Measurements from ENCODE around the gene HS3ST3A1.

The HS3ST3A1 gene

GRCh38 chr17:13546851-13547250 is 54.9 kb downstream of the HS3ST3A1 start:
- Histone ChIP-seq H3K27me3 (replicated peaks in 2 of 5; ENCODE audit: control insufficient read depth in 4 of 5, insufficient read depth in 5 of 5, low read length in 4 of 5) (peaks cover 0 to 7% (median 0%) of the 10 kb centered on the region in 5 experiments), H3K9me3 (ENCODE audit: control extremely low read depth in 1 of 5, control insufficient read depth in 4 of 5, insufficient read depth in 2 of 5, low read depth in 1 of 5, low read length in 4 of 5) (peaks cover 0 to 3% (median 0%) of the 10 kb centered on the region in 5 experiments), H3K27ac (ENCODE audit: insufficient read depth in 1 of 2, low read depth in 1 of 2, low read length in 2 of 2, poor library complexity in 1 of 2, severe bottlenecking in 2 of 2) (no peak overlapping the region), H3K4me3 (ENCODE audit: control insufficient read depth in 1 of 7, extremely low read depth in 1 of 7, insufficient read depth in 4 of 7, low read depth in 2 of 7, low read length in 6 of 7) (no peak overlapping the region), H3K36me3 (ENCODE audit: control insufficient read depth in 4 of 4, insufficient read depth in 4 of 4, low read length in 3 of 4) (no peaks in the 10 kb centered on the region), H3K4me1 (ENCODE audit: control extremely low read depth in 1 of 4, control insufficient read depth in 4 of 4, insufficient read depth in 4 of 4, low read length in 3 of 4) (no peaks in the 10 kb centered on the region)
- ChIA-PET POLR2A (no interaction called here), CTCF (no interaction called here)
- WGBS (ENCODE audit: insufficient coverage) = 100% methylated on average over 1 of the region's 2 CpGs
- no peak for DNase-seq

DNA sequence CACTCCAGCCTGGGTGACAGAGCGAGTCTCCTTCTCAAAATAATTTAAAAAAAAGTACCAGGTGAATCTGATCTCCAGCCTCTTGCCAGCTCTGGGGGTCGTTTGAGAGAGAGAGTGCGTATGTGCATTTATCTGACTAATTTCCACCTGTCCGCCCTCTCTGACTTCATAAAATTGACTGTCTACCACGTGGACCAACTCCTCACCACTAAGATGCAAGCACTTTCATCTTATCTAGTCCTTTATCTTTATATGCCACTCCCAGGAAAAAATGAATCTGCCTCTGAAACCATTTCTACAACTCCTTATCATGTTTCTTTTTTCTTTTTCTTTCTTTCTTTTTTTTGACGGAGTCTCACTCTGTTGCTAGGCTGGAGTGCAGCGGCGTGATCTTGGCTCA is 55.8 kb downstream of the HS3ST3A1 start:
- peaks cover 0 to 3% (median 0%) of the 10 kb centered on the region in 5 experiments for H3K9me3 ChIP-seq (ENCODE audit: control extremely low read depth in 1 of 5, control insufficient read depth in 4 of 5, insufficient read depth in 2 of 5, low read depth in 1 of 5, low read length in 4 of 5)
- no peak overlapping the region for H3K27ac ChIP-seq (ENCODE audit: insufficient read depth in 1 of 2, low read depth in 1 of 2, low read length in 2 of 2, poor library complexity in 1 of 2, severe bottlenecking in 2 of 2)
- CTCF ChIA-PET = no interaction called here
- DNase-seq = no peak
- H3K4me3 ChIP-seq (ENCODE audit: control insufficient read depth in 1 of 7, extremely low read depth in 1 of 7, insufficient read depth in 4 of 7, low read depth in 2 of 7, low read length in 6 of 7) = no peak overlapping the region
- POLR2A ChIA-PET = no interaction called here
- no peaks in the 10 kb centered on the region for H3K4me1 ChIP-seq (ENCODE audit: control extremely low read depth in 1 of 4, control insufficient read depth in 4 of 4, insufficient read depth in 4 of 4, low read length in 3 of 4)
- no peaks in the 10 kb centered on the region for H3K36me3 ChIP-seq (ENCODE audit: control insufficient read depth in 4 of 4, insufficient read depth in 4 of 4, low read length in 3 of 4)
- 70% methylated on average over 8 of the region's 8 CpGs for WGBS (ENCODE audit: insufficient coverage)
- H3K27me3 ChIP-seq (replicated peaks in 2 of 5; ENCODE audit: control insufficient read depth in 4 of 5, insufficient read depth in 5 of 5, low read length in 4 of 5) = peaks cover 0 to 7% (median 0%) of the 10 kb centered on the region in 5 experiments

GRCh38 chr17:13544765-13545164 is 57.0 kb downstream of the HS3ST3A1 start:
- Histone ChIP-seq H3K4me3 (ENCODE audit: control insufficient read depth in 1 of 7, extremely low read depth in 1 of 7, insufficient read depth in 4 of 7, low read depth in 2 of 7, low read length in 6 of 7) (no peak overlapping the region), H3K27me3 (replicated peaks in 2 of 5; ENCODE audit: control insufficient read depth in 4 of 5, insufficient read depth in 5 of 5, low read length in 4 of 5) (peaks cover 0 to 7% (median 0%) of the 10 kb centered on the region in 5 experiments), H3K27ac (ENCODE audit: insufficient read depth in 1 of 2, low read depth in 1 of 2, low read length in 2 of 2, poor library complexity in 1 of 2, severe bottlenecking in 2 of 2) (no peak overlapping the region), H3K36me3 (ENCODE audit: control insufficient read depth in 4 of 4, insufficient read depth in 4 of 4, low read length in 3 of 4) (no peaks in the 10 kb centered on the region), H3K9me3 (ENCODE audit: control extremely low read depth in 1 of 5, control insufficient read depth in 4 of 5, insufficient read depth in 2 of 5, low read depth in 1 of 5, low read length in 4 of 5) (no peaks in the 10 kb centered on the region), H3K4me1 (ENCODE audit: control extremely low read depth in 1 of 4, control insufficient read depth in 4 of 4, insufficient read depth in 4 of 4, low read length in 3 of 4) (no peaks in the 10 kb centered on the region)
- CTCF ChIA-PET = interaction anchor here (0.6 kb wide), 1 partner anchor 1675 kb away, joined by 3 read pairs; no protein-coding TSS in a partner anchor
- POLR2A ChIA-PET = no interaction called here
- WGBS (ENCODE audit: insufficient coverage) = 100% methylated on average over 2 of the region's 9 CpGs
- no peak for DNase-seq

- Histone ChIP-seq H3K9me3 (ENCODE audit: control extremely low read depth in 1 of 5, control insufficient read depth in 4 of 5, insufficient read depth in 2 of 5, low read depth in 1 of 5, low read length in 4 of 5) (no peaks in the 10 kb centered on the region), H3K27me3 (replicated peaks in 2 of 5; ENCODE audit: control insufficient read depth in 4 of 5, insufficient read depth in 5 of 5, low read length in 4 of 5) (peaks cover 0 to 4% (median 0%) of the 10 kb centered on the region in 5 experiments), H3K4me1 (ENCODE audit: control extremely low read depth in 1 of 4, control insufficient read depth in 4 of 4, insufficient read depth in 4 of 4, low read length in 3 of 4) (no peaks in the 10 kb centered on the region), H3K4me3 (ENCODE audit: control insufficient read depth in 1 of 7, extremely low read depth in 1 of 7, insufficient read depth in 4 of 7, low read depth in 2 of 7, low read length in 6 of 7) (no peak overlapping the region), H3K27ac (ENCODE audit: insufficient read depth in 1 of 2, low read depth in 1 of 2, low read length in 2 of 2, poor library complexity in 1 of 2, severe bottlenecking in 2 of 2) (no peak overlapping the region), H3K36me3 (ENCODE audit: control insufficient read depth in 4 of 4, insufficient read depth in 4 of 4, low read length in 3 of 4) (peaks cover 0 to 2% (median 0%) of the 10 kb centered on the region in 4 experiments)
- DNase-seq = no peak
- ChIA-PET CTCF (no interaction called here), POLR2A (no interaction called here)
- WGBS (ENCODE audit: insufficient coverage) = 98% methylated on average over 5 of the region's 7 CpGs
Measured at GRCh38 chr17:13544292-13544691, 57.4 kb downstream of the HS3ST3A1 start.

DNA sequence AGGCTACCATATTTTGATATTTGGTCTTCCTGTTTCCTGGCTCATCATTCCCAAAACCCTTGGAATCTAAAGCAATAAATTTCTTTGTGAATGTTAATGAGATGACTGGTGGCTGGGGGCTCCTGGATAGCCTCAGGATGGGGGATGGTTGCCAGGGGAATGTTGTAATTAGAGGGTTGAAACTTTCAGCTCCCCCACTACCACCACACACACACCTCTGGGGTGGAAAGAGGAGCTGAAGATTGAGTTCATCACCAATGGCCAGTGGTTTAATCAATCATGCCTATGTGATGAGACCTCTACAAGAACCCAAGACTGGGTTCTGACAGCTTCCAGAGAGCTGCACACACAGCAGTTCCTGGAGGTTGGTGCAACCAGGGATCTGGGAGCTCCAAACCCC is 59.1 kb downstream of the HS3ST3A1 start:
- no peaks in the 10 kb centered on the region for H3K27me3 ChIP-seq (replicated peaks in 2 of 5; ENCODE audit: control insufficient read depth in 4 of 5, insufficient read depth in 5 of 5, low read length in 4 of 5)
- no peaks in the 10 kb centered on the region for H3K4me1 ChIP-seq (ENCODE audit: control extremely low read depth in 1 of 4, control insufficient read depth in 4 of 4, insufficient read depth in 4 of 4, low read length in 3 of 4)
- POLR2A ChIA-PET = no interaction called here
- H3K27ac ChIP-seq (ENCODE audit: insufficient read depth in 1 of 2, low read depth in 1 of 2, low read length in 2 of 2, poor library complexity in 1 of 2, severe bottlenecking in 2 of 2) = no peak overlapping the region
- no peak overlapping the region for H3K4me3 ChIP-seq (ENCODE audit: control insufficient read depth in 1 of 7, extremely low read depth in 1 of 7, insufficient read depth in 4 of 7, low read depth in 2 of 7, low read length in 6 of 7)
- CTCF ChIA-PET = no interaction called here
- no peak for DNase-seq
- peaks cover 0 to 2% (median 0%) of the 10 kb centered on the region in 4 experiments for H3K36me3 ChIP-seq (ENCODE audit: control insufficient read depth in 4 of 4, insufficient read depth in 4 of 4, low read length in 3 of 4)
- H3K9me3 ChIP-seq (ENCODE audit: control extremely low read depth in 1 of 5, control insufficient read depth in 4 of 5, insufficient read depth in 2 of 5, low read depth in 1 of 5, low read length in 4 of 5) = peaks cover 0 to 5% (median 0%) of the 10 kb centered on the region in 5 experiments

GRCh38 chr17:13541032-13541480 is 60.7 kb downstream of the HS3ST3A1 start:
- WGBS (ENCODE audit: insufficient coverage) = no CpG with 5 or more reads among the region's 2 CpGs
- no peak for DNase-seq
- H3K9me3 ChIP-seq (ENCODE audit: control extremely low read depth in 1 of 5, control insufficient read depth in 4 of 5, insufficient read depth in 2 of 5, low read depth in 1 of 5, low read length in 4 of 5) = peaks cover 0 to 5% (median 0%) of the 10 kb centered on the region in 5 experiments
- ChIA-PET CTCF (no interaction called here), POLR2A (no interaction called here)
- peaks cover 0 to 2% (median 0%) of the 10 kb centered on the region in 4 experiments for H3K36me3 ChIP-seq (ENCODE audit: control insufficient read depth in 4 of 4, insufficient read depth in 4 of 4, low read length in 3 of 4)
- no peaks in the 10 kb centered on the region for H3K4me1 ChIP-seq (ENCODE audit: control extremely low read depth in 1 of 4, control insufficient read depth in 4 of 4, insufficient read depth in 4 of 4, low read length in 3 of 4)
- no peak overlapping the region for H3K4me3 ChIP-seq (ENCODE audit: control insufficient read depth in 1 of 7, extremely low read depth in 1 of 7, insufficient read depth in 4 of 7, low read depth in 2 of 7, low read length in 6 of 7)
- no peaks in the 10 kb centered on the region for H3K27me3 ChIP-seq (replicated peaks in 2 of 5; ENCODE audit: control insufficient read depth in 4 of 5, insufficient read depth in 5 of 5, low read length in 4 of 5)
- peak overlapping the region in 1 of 2 experiments; percentile 30 for H3K27ac ChIP-seq (ENCODE audit: insufficient read depth in 1 of 2, low read depth in 1 of 2, low read length in 2 of 2, poor library complexity in 1 of 2, severe bottlenecking in 2 of 2)

GRCh38 chr17:13540546-13540945 is 61.2 kb downstream of the HS3ST3A1 start:
- H3K27me3 ChIP-seq (replicated peaks in 2 of 5; ENCODE audit: control insufficient read depth in 4 of 5, insufficient read depth in 5 of 5, low read length in 4 of 5) = no peaks in the 10 kb centered on the region
- ChIA-PET CTCF (no interaction called here), POLR2A (no interaction called here)
- peak overlapping the region in 1 of 2 experiments; percentile 6 for H3K27ac ChIP-seq (ENCODE audit: insufficient read depth in 1 of 2, low read depth in 1 of 2, low read length in 2 of 2, poor library complexity in 1 of 2, severe bottlenecking in 2 of 2)
- H3K36me3 ChIP-seq (ENCODE audit: control insufficient read depth in 4 of 4, insufficient read depth in 4 of 4, low read length in 3 of 4) = peaks cover 0 to 2% (median 0%) of the 10 kb centered on the region in 4 experiments
- no peak overlapping the region for H3K4me3 ChIP-seq (ENCODE audit: control insufficient read depth in 1 of 7, extremely low read depth in 1 of 7, insufficient read depth in 4 of 7, low read depth in 2 of 7, low read length in 6 of 7)
- peaks cover 0 to 5% (median 0%) of the 10 kb centered on the region in 5 experiments for H3K9me3 ChIP-seq (ENCODE audit: control extremely low read depth in 1 of 5, control insufficient read depth in 4 of 5, insufficient read depth in 2 of 5, low read depth in 1 of 5, low read length in 4 of 5)
- H3K4me1 ChIP-seq (ENCODE audit: control extremely low read depth in 1 of 4, control insufficient read depth in 4 of 4, insufficient read depth in 4 of 4, low read length in 3 of 4) = no peaks in the 10 kb centered on the region
- 88% methylated on average over 2 of the region's 2 CpGs for WGBS (ENCODE audit: insufficient coverage)
- DNase-seq = no peak
